GM10248 (cell line): Measurements from ENCODE around the gene ALDH18A1.

ENCODE experiments used
- CTCF ChIA-PET: fragments of 300-600 bp; sonication (Branson Sonifier 250); formaldehyde crosslinking; extraction: SDS; loops from one replicate; lab custom pipeline; 2021; ENCODE audit warnings: antibody characterized with exemption; lab: Yijun Ruan, JAX
- POLR2A ChIA-PET: fragments of 350-650 bp; sonication (Branson Sonifier 250); formaldehyde crosslinking; extraction: SDS; loops from one replicate; lab custom pipeline; 2020; ENCODE audit warnings: antibody characterized with exemption; lab: Yijun Ruan, JAX
- DNase-seq: peaks from one replicate; pipeline ENCODE4 v3.0.0; 2012; ENCODE audit errors: extremely low spot score
- CTCF ChIP-seq: IDR thresholded peaks from 2 replicates; pipeline ENCODE4 v1.5.1; 2012; ENCODE audit warnings: mild to moderate bottlenecking, low read depth; ENCODE audit errors: extremely low read depth, missing control alignments, control extremely low read depth

The ALDH18A1 gene

GRCh38 chr10:95564291-95564690 lies 92.2 kb downstream of the ALDH18A1 start:
- DNase-seq: no peak
- ChIA-PET POLR2A (no interaction called here), CTCF (no interaction called here)
- TF ChIP-seq CTCF: no peak

- no peak for TF ChIP-seq CTCF
- ChIA-PET POLR2A (interaction anchor here (0.6 kb wide), 2 partner anchors 958 to 1008 kb away, joined by 4 to 7 read pairs; no protein-coding TSS in a partner anchor), CTCF (interaction anchor here (1.2 to 2.6 kb wide), 5 partner anchors 9 to 188 kb away, joined by 3 to 9 read pairs (median 4); no protein-coding TSS in a partner anchor)
- no peak for DNase-seq
Observed at GRCh38 chr10:95562341-95562965, 94.1 kb downstream of the ALDH18A1 start.

GRCh38 chr10:95561864-95562177 lies 94.7 kb downstream of the ALDH18A1 start:
- POLR2A ChIA-PET: interaction anchor here (0.6 kb wide), 1 partner anchor 1008 kb away, joined by 4 read pairs; no protein-coding TSS in a partner anchor
- no peak for DNase-seq
- no peak for TF ChIP-seq CTCF
- CTCF ChIA-PET: interaction anchor here (1.2 to 2.6 kb wide), 4 partner anchors 9 to 187 kb away, joined by 3 to 9 read pairs (median 6); no protein-coding TSS in a partner anchor

- DNase-seq: peak; percentile 98
- ChIA-PET CTCF (interaction anchor here (1.2 to 2.6 kb wide), 5 partner anchors 8 to 187 kb away, joined by 3 to 9 read pairs (median 4); no protein-coding TSS in a partner anchor), POLR2A (no interaction called here)
- TF ChIP-seq CTCF: no peak
Observed at GRCh38 chr10:95561177-95561863, 95.2 kb downstream of the ALDH18A1 start, which contains the start of gene SORBS1. Gene SORBS1, minus strand, starts transcription at chr10:95561371. Its CDS starts 120,236 bp downstream, at chr10:95441135.

- POLR2A ChIA-PET: no interaction called here
- TF ChIP-seq CTCF: no peak
- peak; percentile 63 for DNase-seq
- CTCF ChIA-PET: interaction anchor here (1.3 kb wide), 1 partner anchor 17 kb away, joined by 3 read pairs; no protein-coding TSS in a partner anchor
Observed at GRCh38 chr10:95560278-95561176, 96.0 kb downstream of the ALDH18A1 start.

GRCh38 chr10:95559896-95560277 lies 96.6 kb downstream of the ALDH18A1 start:
- DNase-seq: no peak
- TF ChIP-seq CTCF: no peak
- CTCF ChIA-PET: interaction anchor here (1.3 kb wide), 1 partner anchor 17 kb away, joined by 3 read pairs; no protein-coding TSS in a partner anchor
- POLR2A ChIA-PET: interaction anchor here (0.5 kb wide), 1 partner anchor 9 kb away, joined by 3 read pairs; no protein-coding TSS in a partner anchor
